Tongue (tissue), 2 donors: ENCODE results near the gene PPP2R3B. TPM values are rescaled to one million over a fixed set of nuclear protein-coding genes. Genes with fewer than 3 reads are reported as not detected.

Experiments used
- DNase-seq: peaks from one replicate; pipeline ENCODE4 v3.0.0-alpha.2; 2015
- total RNA-seq: library from RNA; depleted of rRNA; stranded (reverse); fragments of >200 nt; gene quantifications from one replicate; pipeline ENCODE4 v1.2.3, GENCODE V29; 2014

Gene PPP2R3B
- total RNA-seq, 1 donor from 2014 or later = 101 TPM

- peak; percentile 59 for DNase-seq
Measured at GRCh38 chrX:370963-371745, 15.6 kb downstream of the PPP2R3B start.

DNA sequence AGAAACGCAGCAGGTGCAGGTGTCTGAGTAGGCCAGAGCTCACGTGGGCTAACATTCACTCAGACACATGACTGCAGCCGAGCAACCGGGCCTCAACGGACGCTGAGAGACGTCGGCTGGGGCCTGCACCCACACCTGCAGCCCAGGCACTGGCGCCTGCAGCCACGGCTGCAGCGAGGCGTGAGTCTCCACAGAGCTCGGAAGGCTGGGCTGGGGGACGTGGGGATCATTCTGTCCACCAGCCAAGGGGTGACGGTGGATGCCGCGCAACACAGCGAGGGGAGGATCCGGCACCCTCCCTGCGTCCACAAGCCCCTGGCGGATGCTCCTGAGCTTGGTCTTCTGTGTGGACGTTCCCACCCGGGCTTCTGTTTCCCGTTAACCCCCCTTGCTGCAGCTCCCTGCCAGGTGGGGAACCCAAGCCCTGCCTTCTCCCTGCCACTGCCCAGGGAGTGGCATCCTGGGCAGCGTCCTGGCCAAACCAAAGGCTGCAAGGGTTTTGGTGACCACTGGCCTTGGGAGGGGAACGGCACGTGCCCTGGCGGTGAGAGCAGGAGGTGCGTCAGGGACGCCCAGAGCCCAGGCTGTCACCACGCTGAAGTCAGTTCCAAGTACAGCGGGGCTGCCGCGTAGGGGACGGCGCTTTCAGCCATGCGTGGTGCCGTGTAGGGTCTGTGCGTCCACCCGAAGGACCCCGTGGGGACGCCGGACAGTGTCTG, 16.3 kb downstream of the PPP2R3B start:
- DNase-seq = no peak

- no peak for DNase-seq
Measured at GRCh38 chrX:369563-370101, 17.1 kb downstream of the PPP2R3B start.

DNA sequence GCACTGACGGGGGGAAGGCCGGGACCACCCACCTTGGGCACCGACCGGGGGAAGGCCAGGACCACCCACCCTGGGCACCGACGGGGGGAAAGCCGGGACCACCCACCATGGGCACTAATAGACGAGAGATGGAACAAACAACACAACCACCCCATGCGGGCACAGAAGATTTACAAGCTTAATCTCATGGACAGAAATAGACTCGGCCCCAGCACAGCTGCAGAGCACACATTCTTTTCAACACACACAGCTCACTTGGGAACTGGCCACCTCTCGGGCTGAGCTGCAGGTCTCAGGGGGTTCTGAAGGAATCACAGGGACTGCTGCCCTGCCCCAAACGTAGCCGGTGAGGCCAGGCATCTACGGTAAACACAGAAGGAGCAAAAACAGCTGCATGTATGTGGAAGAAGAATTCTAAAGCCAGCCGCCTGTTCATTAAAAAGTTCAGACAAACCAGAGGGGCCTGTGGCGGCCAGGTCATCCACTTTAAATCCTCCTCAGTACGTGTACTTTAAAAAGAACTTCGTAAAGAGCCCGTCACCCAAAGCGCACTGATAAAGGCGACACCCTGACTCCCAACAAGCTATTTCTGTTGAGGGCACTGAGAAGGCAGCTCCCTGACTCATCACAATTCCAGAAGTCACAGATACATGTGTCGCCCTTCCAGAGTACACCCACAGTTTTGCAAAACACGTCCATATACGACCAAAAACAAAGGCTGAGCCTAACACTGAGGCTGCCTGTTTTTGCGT, 17.7 kb downstream of the PPP2R3B start:
- DNase-seq = peak; percentile 76

DNA sequence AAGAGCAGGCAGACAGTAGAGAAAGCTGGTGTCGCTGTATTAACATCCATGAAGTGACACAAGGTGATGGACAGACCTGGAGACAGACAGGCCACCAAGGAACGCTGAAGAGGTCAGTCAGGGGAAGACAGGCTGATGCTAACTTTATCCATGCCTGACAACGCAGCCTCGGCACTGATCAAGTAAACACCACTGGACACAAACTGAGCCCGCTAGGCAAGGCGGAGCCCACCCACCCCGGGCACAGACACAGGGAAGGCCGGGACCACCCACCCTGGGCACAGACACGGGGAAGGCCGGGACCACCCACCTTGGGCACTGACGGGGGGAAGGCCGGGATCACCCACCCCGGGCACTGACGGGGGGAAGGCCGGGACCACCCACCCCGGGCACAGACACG, 18.8 kb downstream of the PPP2R3B start:
- no peak for DNase-seq

DNA sequence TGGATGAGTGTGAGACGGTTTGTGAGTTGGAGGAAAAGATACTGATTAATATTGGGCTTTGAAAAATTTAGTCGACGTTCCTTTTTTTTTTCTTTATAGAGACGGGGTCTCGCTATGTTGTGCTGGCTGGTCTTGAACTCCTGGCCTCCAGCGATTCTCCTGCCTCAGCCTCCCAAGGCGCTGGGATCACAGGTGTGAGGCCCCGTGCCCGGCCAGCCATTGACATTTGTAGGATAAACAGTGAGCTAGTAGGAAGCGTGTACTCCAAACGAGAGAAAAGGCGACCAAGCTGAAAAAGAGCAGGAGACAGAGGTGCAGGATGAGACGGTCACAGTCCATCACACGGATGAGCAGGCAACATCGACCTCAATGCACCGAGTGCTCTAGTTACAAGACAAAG, 19.4 kb downstream of the PPP2R3B start:
- DNase-seq = no peak

DNA sequence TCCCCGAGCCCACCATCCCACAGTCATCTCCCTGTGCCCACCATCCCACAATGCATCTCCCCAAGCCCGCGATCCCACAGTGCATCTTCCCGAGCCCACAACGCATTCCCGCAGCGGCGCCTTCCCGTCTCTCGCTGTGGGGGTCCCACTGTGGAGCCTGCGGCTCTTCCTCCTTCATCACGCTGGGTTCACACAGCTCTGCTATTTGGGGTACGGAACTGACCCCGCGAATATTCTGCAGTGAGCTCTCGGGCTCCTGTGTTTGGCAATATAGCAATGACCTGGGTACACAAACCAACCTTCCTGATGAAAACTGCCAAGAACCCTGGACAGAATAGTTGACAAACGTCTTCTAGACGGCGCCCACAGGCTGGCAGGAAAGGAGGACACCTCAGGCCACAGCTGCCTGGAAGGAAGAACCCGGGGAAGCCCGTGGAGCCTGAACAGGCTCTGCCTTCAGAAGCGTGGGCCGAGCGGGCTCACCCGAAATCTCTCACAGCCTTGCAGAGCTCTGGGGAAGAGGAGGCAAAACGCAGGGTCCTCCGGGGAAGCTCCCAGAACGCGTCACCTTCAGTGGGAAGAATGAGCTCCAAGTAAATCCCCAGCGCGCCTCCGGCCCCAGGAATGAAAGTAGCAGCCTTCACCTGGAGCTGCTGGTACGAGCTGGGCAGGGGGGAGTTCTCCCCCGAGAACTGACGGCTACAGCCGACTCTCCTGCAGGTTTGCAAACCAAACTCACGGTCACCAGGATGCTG, 22.9 kb downstream of the PPP2R3B start:
- DNase-seq = no peak

DNA sequence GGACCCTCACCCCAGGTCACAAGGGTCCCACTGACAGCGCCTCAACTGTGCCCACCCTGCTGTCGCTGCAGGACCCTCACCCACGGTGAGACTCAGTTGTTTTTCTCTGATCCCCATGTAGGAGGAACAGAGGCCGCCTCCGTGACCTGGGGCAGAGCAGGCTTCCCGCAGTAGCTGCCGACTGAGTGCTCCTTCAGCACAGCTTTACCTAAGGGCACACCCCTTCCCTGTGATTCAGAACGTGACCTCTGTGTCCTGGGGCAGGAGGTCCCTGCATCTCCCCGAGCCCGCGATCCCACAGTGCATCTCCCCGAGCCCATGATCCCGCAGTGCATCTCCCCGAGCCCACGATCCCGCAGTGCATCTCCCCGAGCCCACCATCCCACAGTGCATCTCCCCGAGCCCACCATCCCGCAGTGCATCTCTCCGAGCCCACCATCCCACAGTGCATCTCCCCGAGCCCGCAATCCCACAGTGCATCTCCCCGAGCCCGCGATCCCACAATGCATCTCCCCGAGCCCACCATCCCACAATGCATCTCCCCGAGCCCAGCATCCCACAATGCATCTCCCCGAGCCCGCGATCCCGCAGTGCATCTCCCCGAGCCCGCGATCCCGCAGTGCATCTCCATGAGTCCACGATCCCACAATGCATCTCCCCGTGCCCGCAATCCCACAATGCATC, 23.6 kb downstream of the PPP2R3B start:
- no peak for DNase-seq

DNA sequence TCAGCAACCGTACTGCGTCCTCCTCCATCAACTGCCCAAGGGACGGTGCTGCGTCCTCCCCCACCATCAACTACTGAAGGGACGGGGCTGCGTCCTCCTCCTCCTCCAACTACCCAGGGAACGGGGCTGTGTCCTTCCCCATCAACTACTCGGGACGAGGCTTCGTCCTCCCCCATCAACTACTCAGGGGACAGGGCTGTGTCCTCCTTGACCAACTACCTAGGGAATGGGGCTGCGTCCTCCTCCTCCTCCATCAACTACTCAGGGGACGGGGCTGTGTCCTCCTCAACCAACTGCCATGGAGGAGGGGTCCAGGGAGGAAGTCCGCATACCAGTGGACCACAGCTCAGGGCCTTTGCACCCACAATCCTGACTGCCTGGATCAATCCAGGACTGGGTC, 24.4 kb downstream of the PPP2R3B start:
- DNase-seq = no peak

DNA sequence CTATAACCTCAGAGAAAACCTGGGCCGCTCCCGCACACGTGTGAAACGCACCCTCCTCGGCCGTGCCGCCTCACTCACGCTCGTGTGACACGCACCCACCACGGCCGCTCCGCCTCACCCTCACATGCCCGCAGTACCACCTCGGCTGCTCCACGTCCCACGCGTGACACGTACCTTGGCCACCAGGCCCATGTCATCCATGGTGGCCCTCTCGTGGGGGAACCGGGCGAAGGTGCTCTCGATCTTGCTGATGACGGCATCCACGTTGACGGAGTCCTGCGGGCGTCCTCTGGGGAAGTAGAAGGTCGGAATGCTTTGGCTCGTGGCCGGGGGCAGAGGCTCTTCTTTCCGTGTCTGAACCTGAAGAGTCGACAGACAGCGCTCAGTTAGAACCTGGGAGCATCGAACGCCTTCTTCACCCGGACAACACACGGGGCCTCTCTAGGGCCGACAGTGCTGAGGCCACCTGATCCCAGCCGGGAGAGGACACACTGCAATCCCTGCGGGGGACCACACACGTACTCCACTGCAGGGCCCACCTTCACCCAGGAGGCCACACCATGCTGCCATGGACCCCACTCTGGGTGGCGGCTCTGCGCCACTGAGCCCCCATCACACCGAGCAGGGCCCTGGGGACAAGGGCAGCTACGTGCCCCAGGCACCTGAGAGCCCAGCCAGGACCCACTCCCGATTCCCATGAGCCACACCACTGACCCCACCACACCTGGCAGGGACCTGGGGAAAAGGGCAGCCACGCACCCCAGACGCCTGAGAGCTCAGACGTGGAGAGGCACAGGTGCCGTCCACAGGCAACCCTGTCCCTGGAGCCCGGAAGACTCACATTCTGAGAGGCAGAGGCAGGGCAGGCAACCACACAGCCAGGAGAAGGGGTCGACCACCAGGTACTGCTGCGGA, 25.2 kb downstream of the PPP2R3B start:
- DNase-seq = no peak

- DNase-seq = no peak
Measured at GRCh38 chrX:360496-361150, 26.1 kb downstream of the PPP2R3B start.

- DNase-seq = no peak
Measured at GRCh38 chrX:358651-359143, 28.0 kb downstream of the PPP2R3B start.

DNA sequence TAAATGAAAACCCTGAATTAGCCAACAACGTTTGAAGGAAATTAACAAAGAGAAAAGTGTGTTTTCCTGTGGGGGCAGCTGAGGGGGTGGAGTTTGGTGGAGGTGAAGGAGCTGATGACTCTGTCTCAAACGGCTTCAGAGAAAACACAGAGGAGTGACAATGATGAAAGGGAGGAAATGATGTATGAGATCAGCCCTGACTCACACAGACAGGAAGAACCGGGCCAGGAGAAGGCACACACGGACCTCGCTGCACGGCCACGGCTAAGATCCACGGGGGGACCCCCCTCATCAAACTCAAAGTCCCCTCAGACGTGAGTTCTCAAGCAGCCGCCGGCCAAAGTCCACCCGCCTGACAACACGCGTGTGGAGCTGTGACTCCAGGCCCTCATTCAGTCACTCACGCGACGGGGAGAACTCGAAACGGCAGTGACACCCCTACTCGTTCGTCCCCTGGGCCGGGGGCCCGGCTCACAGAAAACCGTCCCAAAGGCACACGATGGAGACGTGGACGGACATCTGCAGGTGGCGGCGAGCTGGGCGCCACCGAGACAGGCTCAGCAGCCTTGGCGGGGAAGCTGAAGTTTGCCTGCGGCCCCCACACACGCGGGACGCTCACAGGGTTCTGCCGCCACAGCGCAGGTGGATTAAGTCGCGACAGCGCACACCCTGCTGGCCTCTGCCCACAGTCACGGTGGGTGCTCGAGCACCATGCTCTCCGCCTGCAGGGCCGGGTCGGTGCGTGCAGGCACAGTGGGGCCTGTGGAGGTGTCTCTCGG, 28.8 kb downstream of the PPP2R3B start:
- no peak for DNase-seq

GRCh38 chrX:357035-357692, 29.5 kb downstream of the PPP2R3B start:
- DNase-seq = no peak

GRCh38 chrX:356385-357034, 30.2 kb downstream of the PPP2R3B start:
- DNase-seq = no peak

DNA sequence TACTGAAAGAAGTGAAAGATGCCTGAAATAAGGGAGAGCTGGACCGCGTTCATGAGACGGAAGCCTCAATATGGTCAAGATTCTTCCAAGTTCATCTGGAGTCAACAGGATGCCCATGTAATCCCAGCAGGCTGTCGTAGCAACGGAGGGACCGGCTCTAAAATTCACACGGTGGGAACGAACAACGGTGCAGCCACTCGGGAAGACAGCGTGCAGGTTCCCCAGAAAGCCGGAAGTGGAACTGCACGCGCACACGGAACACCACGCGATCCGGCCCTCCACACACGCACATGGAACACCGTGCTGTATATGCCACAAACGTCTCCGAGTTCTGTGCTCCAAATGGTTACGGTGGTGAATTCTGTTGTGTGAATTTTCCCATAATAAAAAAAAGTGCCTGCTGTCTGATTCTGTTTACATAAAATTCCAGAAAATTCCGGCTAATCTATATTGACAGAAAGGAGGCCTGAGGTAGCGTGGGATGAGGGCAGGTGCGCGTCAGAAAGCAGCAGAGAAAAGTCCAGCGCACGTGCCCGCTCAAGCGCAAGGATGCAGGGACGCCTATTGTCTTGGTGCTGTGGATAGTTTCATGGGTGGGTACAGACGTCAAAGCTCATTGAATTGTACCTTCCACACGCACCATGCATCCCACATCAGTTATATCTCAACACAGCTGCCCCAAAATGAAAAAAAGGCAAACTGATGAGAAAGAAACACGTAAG, 31.2 kb downstream of the PPP2R3B start:
- no peak for DNase-seq
